Cardiac fibroblast (primary cell): Measurements from ENCODE around the gene ATE1.
"Not testable (repeated sequence)": the region's sequence is repeated elsewhere in the genome, so short reads cannot be mapped to it uniquely, and the experiment has no call there.

ENCODE experiments used
- DNase-seq, 2 donors: peaks; one replicate each; pipeline versions ENCODE4 v3.0.0 to v3.0.0-alpha.2; 2010; ENCODE audit warnings: low read depth in 2 of 2
- H3K4me3 ChIP-seq, 2 donors: replicated peaks in 1 of 2; 1 replicate in 1 of 2; 2 replicates in 1 of 2; pipeline ENCODE4 v1.5.1; 2011; ENCODE audit warnings: low read depth in 2 of 2, low read length in 2 of 2, mild to moderate bottlenecking in 2 of 2, moderate library complexity in 1 of 2
- CTCF ChIP-seq: IDR thresholded peaks from one replicate; pipeline ENCODE4 v1.5.1; 2011; ENCODE audit warnings: low read depth, mild to moderate bottlenecking, low read length, inconsistent platforms

ATE1 gene

GRCh38 chr10:121928528-121928884 is 675 bp upstream of the ATE1 start:
- no peak for TF ChIP-seq CTCF
- DNase-seq = peak; percentile 22 to 42
- H3K4me3 ChIP-seq = peak overlapping the region; percentile 58 to 88

- DNase-seq = peak in 1 of 2 donors; percentile 46
- no peak for TF ChIP-seq CTCF
- peak overlapping the region; percentile 86 to 88 for H3K4me3 ChIP-seq
Observed at GRCh38 chr10:121927318-121927840, 452 bp downstream of the ATE1 start.

GRCh38 chr10:121926671-121927317 is 1.0 kb downstream of the ATE1 start:
- peak overlapping the region; percentile 86 to 88 for H3K4me3 ChIP-seq
- no peak for TF ChIP-seq CTCF
- DNase-seq = peak; percentile 52 to 59

GRCh38 chr10:121926157-121926556 is 1.7 kb downstream of the ATE1 start:
- no peak overlapping the region for H3K4me3 ChIP-seq
- DNase-seq = no peak
- TF ChIP-seq CTCF = no peak

- DNase-seq = peak; percentile 25 to 77
- TF ChIP-seq CTCF = no peak
- H3K4me3 ChIP-seq = no peak overlapping the region
Observed at GRCh38 chr10:121921238-121921931, 6.4 kb downstream of the ATE1 start.

GRCh38 chr10:121919666-121920065 is 8.2 kb downstream of the ATE1 start:
- DNase-seq = no peak
- no peak for TF ChIP-seq CTCF

GRCh38 chr10:121918800-121919199 is 9.0 kb downstream of the ATE1 start:
- DNase-seq, H3K4me3 ChIP-seq: not testable (repeated sequence)

More at GRCh38 chr10:121919666-121920065, 8.2 kb downstream of the ATE1 start:
- no peak overlapping the region for H3K4me3 ChIP-seq
